Measurements from ENCODE around the gene SLC14A1. TPM values are rescaled to one million over a fixed set of nuclear protein-coding genes. Genes with fewer than 3 reads are reported as not detected.

Gene SLC14A1
- total and polyA plus RNA-seq, 2 donors (not counting 1 experiment from before 2014, with no cell fraction given), result 5.8 to 6.4 TPM

GRCh38 chr18:45734944-45735343 is 11.0 kb downstream of the SLC14A1 start:
- ATAC-seq (ENCODE audit: low read depth) (no peak), DNase-seq (no peak)
- ChIA-PET POLR2A (no interaction called here), CTCF (interaction anchor here (1.9 kb wide), 1 partner anchor 12 kb away, joined by 6 read pairs; the partner anchor contains the start of gene SLC14A1)
- WGBS (ENCODE audit: insufficient coverage), result 82% methylated on average over 4 of the region's 6 CpGs
- H3K27me3 ChIP-seq (replicated peaks in 1 of 4; ENCODE audit: control extremely low read depth in 1 of 4, control insufficient read depth in 3 of 4, insufficient read depth in 4 of 4, low read length in 3 of 4), result no peaks in the 10 kb centered on the region
- H3K27me3 Mint-ChIP-seq, result peaks cover 5% of the 10 kb centered on the region
- intact Hi-C loops (cut with micrococcal nuclease), result no loop called here
- no peaks in the 10 kb centered on the region for H3K79me2 ChIP-seq (ENCODE audit: control insufficient read depth, insufficient read depth, low read length)
- no peak overlapping the region for H3K27ac Mint-ChIP-seq
- H3K4me1 Mint-ChIP-seq, result no peaks in the 10 kb centered on the region
- H3K4me3 ChIP-seq (ENCODE audit: control extremely low read depth in 1 of 5, extremely low read depth in 1 of 5, insufficient read depth in 1 of 5, low read depth in 2 of 5, low read length in 4 of 5), result no peak overlapping the region
- H4K20me1 ChIP-seq (ENCODE audit: control insufficient read depth, insufficient read depth, low read length, poor library complexity, severe bottlenecking), result no peaks in the 10 kb centered on the region
- H2AFZ ChIP-seq (ENCODE audit: insufficient read depth, low read depth, low read length, poor library complexity, severe bottlenecking), result no peak overlapping the region
- no peak overlapping the region for H3K9ac ChIP-seq (ENCODE audit: low read length)
- H3K4me1 ChIP-seq (ENCODE audit: control insufficient read depth in 2 of 2, insufficient read depth in 2 of 2, low read length in 2 of 2), result no peaks in the 10 kb centered on the region
- no peaks in the 10 kb centered on the region for H3K9me3 Mint-ChIP-seq (ENCODE audit: insufficient read depth)
- H3K4me3 Mint-ChIP-seq, result no peak overlapping the region
- H3K9me3 ChIP-seq (ENCODE audit: control extremely low read depth in 1 of 3, control insufficient read depth in 2 of 3, insufficient read depth in 1 of 3, low read length in 2 of 3), result no peaks in the 10 kb centered on the region
- TF ChIP-seq CTCF (IDR thresholded peaks at IDR 0.05) (no peak), EZH2 (IDR thresholded peaks at IDR 0.05; ENCODE audit: borderline replicate concordance, insufficient read depth, low read depth, low read length, poor library complexity, severe bottlenecking) (no peak)
- peaks cover 4 to 6% of the 10 kb centered on the region in 2 experiments for H3K36me3 ChIP-seq (replicated peaks in 1 of 2; ENCODE audit: control extremely low read depth in 1 of 2, control insufficient read depth in 1 of 2, extremely low read depth in 1 of 2, insufficient read depth in 2 of 2, low read length in 1 of 2)
- H3K4me2 ChIP-seq (replicated peaks; ENCODE audit: low read depth, low read length, poor library complexity, severe bottlenecking), result no peak overlapping the region
- no peak overlapping the region for H3K27ac ChIP-seq (ENCODE audit: low read length in 2 of 2)

- no peaks in the 10 kb centered on the region for H3K4me1 Mint-ChIP-seq
- Histone ChIP-seq H3K79me2 (ENCODE audit: control insufficient read depth, insufficient read depth, low read length) (no peaks in the 10 kb centered on the region), H3K4me1 (ENCODE audit: control insufficient read depth in 2 of 2, insufficient read depth in 2 of 2, low read length in 2 of 2) (no peaks in the 10 kb centered on the region), H3K27me3 (replicated peaks in 1 of 4; ENCODE audit: control extremely low read depth in 1 of 4, control insufficient read depth in 3 of 4, insufficient read depth in 4 of 4, low read length in 3 of 4) (no peaks in the 10 kb centered on the region), H4K20me1 (ENCODE audit: control insufficient read depth, insufficient read depth, low read length, poor library complexity, severe bottlenecking) (no peaks in the 10 kb centered on the region), H3K9ac (ENCODE audit: low read length) (no peak overlapping the region), H2AFZ (ENCODE audit: insufficient read depth, low read depth, low read length, poor library complexity, severe bottlenecking) (no peak overlapping the region), H3K9me3 (ENCODE audit: control extremely low read depth in 1 of 3, control insufficient read depth in 2 of 3, insufficient read depth in 1 of 3, low read length in 2 of 3) (no peaks in the 10 kb centered on the region), H3K36me3 (replicated peaks in 1 of 2; ENCODE audit: control extremely low read depth in 1 of 2, control insufficient read depth in 1 of 2, extremely low read depth in 1 of 2, insufficient read depth in 2 of 2, low read length in 1 of 2) (peaks cover 4 to 6% of the 10 kb centered on the region in 2 experiments), H3K4me3 (ENCODE audit: control extremely low read depth in 1 of 5, extremely low read depth in 1 of 5, insufficient read depth in 1 of 5, low read depth in 2 of 5, low read length in 4 of 5) (no peak overlapping the region), H3K4me2 (replicated peaks; ENCODE audit: low read depth, low read length, poor library complexity, severe bottlenecking) (no peak overlapping the region), H3K27ac (ENCODE audit: low read length in 2 of 2) (no peak overlapping the region)
- intact Hi-C loops (cut with micrococcal nuclease), result no loop called here
- ChIA-PET POLR2A (no interaction called here), CTCF (interaction anchor here (2.0 kb wide), 1 partner anchor 13 kb away, joined by 5 read pairs; no protein-coding TSS in a partner anchor)
- no peak for ATAC-seq (ENCODE audit: low read depth)
- no peak for DNase-seq
- H3K4me3 Mint-ChIP-seq, result no peak overlapping the region
- peaks cover 5% of the 10 kb centered on the region for H3K27me3 Mint-ChIP-seq
- TF ChIP-seq EZH2 (IDR thresholded peaks at IDR 0.05; ENCODE audit: borderline replicate concordance, insufficient read depth, low read depth, low read length, poor library complexity, severe bottlenecking) (no peak), CTCF (IDR thresholded peaks at IDR 0.05) (no peak)
- H3K27ac Mint-ChIP-seq, result no peak overlapping the region
- H3K9me3 Mint-ChIP-seq (ENCODE audit: insufficient read depth), result no peaks in the 10 kb centered on the region
Measured at GRCh38 chr18:45738660-45739059, 14.7 kb downstream of the SLC14A1 start.
